NT2/D1 (cell line): Measurements from ENCODE around the gene TBC1D2B.

Experiments used
- DNase-seq: peaks from one replicate; pipeline ENCODE4 v3.0.0-alpha.2; 2011; ENCODE audit warnings: low read depth, low spot score
- H3K27me3 ChIP-seq: 2 replicates; pipeline ENCODE4 v1.6.0; 2011; ENCODE audit warnings: mild to moderate bottlenecking; ENCODE audit not compliant: insufficient read length, insufficient read depth
- H3K36me3 ChIP-seq: 2 replicates; pipeline ENCODE4 v1.6.1; 2011; ENCODE audit warnings: mild to moderate bottlenecking, low read length, mixed read lengths; ENCODE audit not compliant: insufficient read depth, insufficient read length
- H3K4me1 ChIP-seq: 2 replicates; pipeline ENCODE4 v1.5.1; 2011; ENCODE audit not compliant: insufficient read depth, insufficient read length
- H3K4me3 ChIP-seq: 2 replicates; pipeline ENCODE4 v1.5.1; 2011; ENCODE audit warnings: low read depth; ENCODE audit not compliant: insufficient read length
- H3K9ac ChIP-seq: 2 replicates; pipeline ENCODE4 v1.6.0; 2011; ENCODE audit warnings: low read depth; ENCODE audit not compliant: insufficient read length
- H3K9me3 ChIP-seq: 2 replicates; pipeline ENCODE4 v1.5.1; 2011; ENCODE audit warnings: mild to moderate bottlenecking, low read length; ENCODE audit not compliant: insufficient read depth
- SUZ12 ChIP-seq: IDR thresholded peaks from 2 replicates; pipeline ENCODE4 v1.6.1; 2011; ENCODE audit not compliant: insufficient read length, insufficient read depth; ENCODE audit errors: extremely low read depth
- YY1 ChIP-seq: IDR thresholded peaks from 2 replicates; pipeline ENCODE4 v1.6.1; 2011; ENCODE audit not compliant: insufficient read length, insufficient read depth
- ZNF274 ChIP-seq: IDR thresholded peaks from 2 replicates; pipeline ENCODE4 v1.6.1; 2011; ENCODE audit warnings: mild to moderate bottlenecking, low read depth, low read length

TBC1D2B gene

GRCh38 chr15:78077053-78077870 is at the start of gene TBC1D2B:
TSS of gene TBC1D2B (minus strand) at chr15:78077711. CDS start at chr15:78077652, 59 bp downstream.
- DNase-seq: no peak
- peaks cover 6% of the 10 kb centered on the region for H3K27me3 ChIP-seq
- H3K4me3 ChIP-seq: peak within 1 kb of the TSS; percentile 92
- H3K36me3 ChIP-seq: peaks cover 2% of the 10 kb centered on the region
- peak within 1 kb of the TSS; percentile 94 for H3K9ac ChIP-seq
- peaks cover 3% of the 10 kb centered on the region for H3K4me1 ChIP-seq
- TF ChIP-seq ZNF274: no peak
- TF ChIP-seq YY1: no peak
- H3K9me3 ChIP-seq: no peaks in the 10 kb centered on the region

GRCh38 chr15:78125267-78125666 is 47.8 kb upstream of the TBC1D2B start:
- no peak for TF ChIP-seq ZNF274
- no peak for TF ChIP-seq YY1
- no peak for TF ChIP-seq SUZ12
- H3K9me3 ChIP-seq: no peaks in the 10 kb centered on the region
- peaks cover 23% of the 10 kb centered on the region for H3K4me1 ChIP-seq
- no peak overlapping the region for H3K4me3 ChIP-seq
- H3K9ac ChIP-seq: no peak overlapping the region
- H3K27me3 ChIP-seq: no peaks in the 10 kb centered on the region
- H3K36me3 ChIP-seq: peaks cover 8% of the 10 kb centered on the region
- no peak for DNase-seq

- peaks cover 8% of the 10 kb centered on the region for H3K36me3 ChIP-seq
- TF ChIP-seq YY1 (no peak), SUZ12 (no peak), ZNF274 (no peak)
- no peaks in the 10 kb centered on the region for H3K9me3 ChIP-seq
- H3K27me3 ChIP-seq: no peaks in the 10 kb centered on the region
- H3K9ac ChIP-seq: no peak overlapping the region
- H3K4me3 ChIP-seq: no peak overlapping the region
- no peak for DNase-seq
- peaks cover 7% of the 10 kb centered on the region for H3K4me1 ChIP-seq
Measured at GRCh38 chr15:78120523-78120922, 43.0 kb upstream of the TBC1D2B start.

- no peak overlapping the region for H3K4me3 ChIP-seq
- no peaks in the 10 kb centered on the region for H3K9me3 ChIP-seq
- no peaks in the 10 kb centered on the region for H3K27me3 ChIP-seq
- TF ChIP-seq ZNF274 (no peak), YY1 (no peak), SUZ12 (no peak)
- DNase-seq: no peak
- H3K9ac ChIP-seq: no peak overlapping the region
- peaks cover 3% of the 10 kb centered on the region for H3K4me1 ChIP-seq
- no peaks in the 10 kb centered on the region for H3K36me3 ChIP-seq
Measured at GRCh38 chr15:78112551-78112950, 35.0 kb upstream of the TBC1D2B start.

GRCh38 chr15:78111788-78112187 is 34.3 kb upstream of the TBC1D2B start:
- peaks cover 3% of the 10 kb centered on the region for H3K4me1 ChIP-seq
- peaks cover 5% of the 10 kb centered on the region for H3K36me3 ChIP-seq
- H3K9me3 ChIP-seq: no peaks in the 10 kb centered on the region
- TF ChIP-seq SUZ12 (no peak), YY1 (no peak), ZNF274 (no peak)
- no peak overlapping the region for H3K9ac ChIP-seq
- H3K27me3 ChIP-seq: no peaks in the 10 kb centered on the region
- H3K4me3 ChIP-seq: no peak overlapping the region
- no peak for DNase-seq

GRCh38 chr15:78110916-78111475 is 33.5 kb upstream of the TBC1D2B start:
- no peak for DNase-seq

GRCh38 chr15:78110096-78110495 is 32.6 kb upstream of the TBC1D2B start:
- DNase-seq: no peak
- peaks cover 18% of the 10 kb centered on the region for H3K36me3 ChIP-seq

More at GRCh38 chr15:78110916-78111475, 33.5 kb upstream of the TBC1D2B start:
- TF ChIP-seq ZNF274: no peak
- no peak for TF ChIP-seq SUZ12
- TF ChIP-seq YY1: no peak
- Histone ChIP-seq H3K27me3 (no peaks in the 10 kb centered on the region), H3K9ac (no peak overlapping the region), H3K9me3 (no peaks in the 10 kb centered on the region), H3K36me3 (peaks cover 10% of the 10 kb centered on the region), H3K4me3 (no peak overlapping the region), H3K4me1 (peaks cover 3% of the 10 kb centered on the region)

More at GRCh38 chr15:78110096-78110495, 32.6 kb upstream of the TBC1D2B start:
- peaks cover 3% of the 10 kb centered on the region for H3K4me1 ChIP-seq
- no peaks in the 10 kb centered on the region for H3K9me3 ChIP-seq
- H3K4me3 ChIP-seq: no peak overlapping the region
- TF ChIP-seq YY1 (no peak), ZNF274 (no peak), SUZ12 (no peak)
- H3K9ac ChIP-seq: no peak overlapping the region
- no peaks in the 10 kb centered on the region for H3K27me3 ChIP-seq
